ENCODE data around the gene ACACA. TPM values are rescaled to one million over a fixed set of nuclear protein-coding genes. Genes with fewer than 3 reads are reported as not detected.
"Not testable (repeated sequence)": the region's sequence is repeated elsewhere in the genome, so short reads cannot be mapped to it uniquely, and the experiment has no call there.

ACACA gene
- 30.2 TPM for polyA plus RNA-seq (2013, experiment 1 of 2; ENCODE audit: insufficient read length)
- 31.0 TPM for polyA plus RNA-seq (2013, experiment 2 of 2; ENCODE audit: insufficient read length)

- peak; percentile 85 for DNase-seq
Measured at GRCh38 chr17:37406635-37407461, at the start of gene ACACA, which contains the start of gene TADA2A. Gene ACACA (minus strand): TSS chr17:37406836. CDS start chr17:37406299, 537 bp downstream. Gene TADA2A (plus strand): TSS chr17:37406886. CDS start chr17:37411366, 4,480 bp downstream.

- DNase-seq = no peak
Measured at GRCh38 chr17:37450112-37450511, 43.5 kb upstream of the ACACA start.

- DNase-seq = peak; percentile 57
Measured at GRCh38 chr17:37447641-37448040, 41.0 kb upstream of the ACACA start.

GRCh38 chr17:37446027-37446426 lies 39.4 kb upstream of the ACACA start:
- DNase-seq = no peak

- peak; percentile 20 for DNase-seq
Measured at GRCh38 chr17:37441369-37442014, 34.9 kb upstream of the ACACA start.

GRCh38 chr17:37440424-37440823 lies 33.8 kb upstream of the ACACA start:
- DNase-seq = no peak

GRCh38 chr17:37438141-37438540 lies 31.5 kb upstream of the ACACA start:
- no peak for DNase-seq

GRCh38 chr17:37432671-37433070 lies 26.0 kb upstream of the ACACA start:
- no peak for DNase-seq

GRCh38 chr17:37430051-37430627 lies 23.5 kb upstream of the ACACA start:
- DNase-seq = peak; percentile 58

GRCh38 chr17:37429453-37429852 lies 22.8 kb upstream of the ACACA start:
- DNase-seq = no peak

GRCh38 chr17:37429039-37429438 lies 22.4 kb upstream of the ACACA start:
- DNase-seq = no peak

- no peak for DNase-seq
Measured at GRCh38 chr17:37425268-37425667, 18.6 kb upstream of the ACACA start.

- DNase-seq = no peak
Measured at GRCh38 chr17:37422971-37423625, 16.5 kb upstream of the ACACA start.

- DNase-seq = peak; percentile 41
Measured at GRCh38 chr17:37417852-37418251, 11.2 kb upstream of the ACACA start.

- no peak for DNase-seq
Measured at GRCh38 chr17:37413875-37414519, 7.4 kb upstream of the ACACA start.

- DNase-seq = no peak
Measured at GRCh38 chr17:37410357-37410756, 3.7 kb upstream of the ACACA start.

- not testable (repeated sequence) for DNase-seq
Measured at GRCh38 chr17:37408145-37408479, 1.5 kb upstream of the ACACA start.

GRCh38 chr17:37405955-37406634 lies 541 bp downstream of the ACACA start:
- no peak for DNase-seq

- not testable (repeated sequence) for DNase-seq
Measured at GRCh38 chr17:37405522-37405921, 1.1 kb downstream of the ACACA start.

GRCh38 chr17:37400505-37400904 lies 6.1 kb downstream of the ACACA start:
- DNase-seq = no peak

- DNase-seq = no peak
Measured at GRCh38 chr17:37399265-37399803, 7.3 kb downstream of the ACACA start.

Measured in fibroblast of skin of back (primary cell).